Stimulated activated CD4-positive, alpha-beta T cell treated with anti-CD3 and anti-CD28 coated beads, Interleukin-4, amount 100 ng/mL, for 48 hours (primary cell): Measurements from ENCODE around the gene KATNB1.
"Not testable (repeated sequence)": the region's sequence is repeated elsewhere in the genome, so short reads cannot be mapped to it uniquely, and the experiment has no call there.

Experiments
- DNase-seq, 2 donors: peaks; one replicate each; pipeline ENCODE4 v3.0.0-alpha.2; 2020; ENCODE audit warnings: low read depth in 2 of 2

Gene KATNB1

GRCh38 chr16:57743886-57744641, 8.5 kb downstream of the KATNB1 start:
- no peak for DNase-seq

- DNase-seq: no peak
These were observed 9.0 kb downstream of the KATNB1 start for GRCh38 chr16:57744642-57744903.

GRCh38 chr16:57745768-57746167, 10.2 kb downstream of the KATNB1 start:
- DNase-seq: no peak

- DNase-seq: not testable (repeated sequence)
These were observed 10.7 kb downstream of the KATNB1 start for GRCh38 chr16:57746316-57746715.

GRCh38 chr16:57747091-57747490, 11.5 kb downstream of the KATNB1 start:
- no peak for DNase-seq

GRCh38 chr16:57747496-57747895, 11.9 kb downstream of the KATNB1 start:
- DNase-seq: no peak

- no peak for DNase-seq
These were observed 12.4 kb downstream of the KATNB1 start for GRCh38 chr16:57747996-57748395.

GRCh38 chr16:57748596-57748995, 13.0 kb downstream of the KATNB1 start:
- DNase-seq: no peak

GRCh38 chr16:57749101-57749692, 13.6 kb downstream of the KATNB1 start:
- DNase-seq: no peak

- DNase-seq: no peak
These were observed 14.4 kb downstream of the KATNB1 start for GRCh38 chr16:57749856-57750452.

- no peak for DNase-seq
These were observed 15.4 kb downstream of the KATNB1 start for GRCh38 chr16:57750796-57751538.

- no peak for DNase-seq
These were observed 16.1 kb downstream of the KATNB1 start for GRCh38 chr16:57751539-57752202.

- DNase-seq: no peak
These were observed 16.6 kb downstream of the KATNB1 start for GRCh38 chr16:57752203-57752580.

- DNase-seq: no peak
These were observed 17.2 kb downstream of the KATNB1 start for GRCh38 chr16:57752581-57753447.

- DNase-seq: no peak
These were observed 18.1 kb downstream of the KATNB1 start for GRCh38 chr16:57753448-57754353.

GRCh38 chr16:57754354-57755060, 18.9 kb downstream of the KATNB1 start:
- no peak for DNase-seq

- no peak for DNase-seq
These were observed 19.6 kb downstream of the KATNB1 start for GRCh38 chr16:57755061-57755684.

GRCh38 chr16:57755726-57756423, 20.3 kb downstream of the KATNB1 start:
- DNase-seq: no peak
